GM10248 (cell line): ENCODE measurements around the gene RIPPLY1.
A peak's percentile ranks its signal among the peaks of the same experiment; 100 is the strongest.
"Not testable (repeated sequence)": the region's sequence is repeated elsewhere in the genome, so short reads cannot be mapped to it uniquely, and the experiment has no call there.

ENCODE experiments used
- CTCF ChIA-PET: fragments of 300-600 bp; sonication (Branson Sonifier 250); formaldehyde crosslinking; extraction: SDS; loops from one replicate; lab custom pipeline; 2021; ENCODE audit warnings: antibody characterized with exemption; lab: Yijun Ruan, JAX
- POLR2A ChIA-PET: fragments of 350-650 bp; sonication (Branson Sonifier 250); formaldehyde crosslinking; extraction: SDS; loops from one replicate; lab custom pipeline; 2020; ENCODE audit warnings: antibody characterized with exemption; lab: Yijun Ruan, JAX
- DNase-seq: peaks from one replicate; pipeline ENCODE4 v3.0.0; 2012; ENCODE audit errors: extremely low spot score
- CTCF ChIP-seq: IDR thresholded peaks from 2 replicates; pipeline ENCODE4 v1.5.1; 2012; ENCODE audit warnings: mild to moderate bottlenecking, low read depth; ENCODE audit errors: extremely low read depth, missing control alignments, control extremely low read depth

The RIPPLY1 gene

GRCh38 chrX:106875151-106875550 is 28.0 kb downstream of the RIPPLY1 start:
- CTCF ChIA-PET = interaction anchor here (0.7 to 2.6 kb wide), 3 partner anchors 8 to 1018 kb away, joined by 3 to 7 read pairs (median 3); no protein-coding TSS in a partner anchor
- POLR2A ChIA-PET = no interaction called here

GRCh38 chrX:106874075-106874474 is 29.1 kb downstream of the RIPPLY1 start:
- CTCF ChIA-PET = interaction anchor here (1.1 to 2.6 kb wide), 2 partner anchors 20 to 555 kb away, joined by 3 to 7 read pairs; no protein-coding TSS in a partner anchor
- peak; percentile 13 for DNase-seq
- TF ChIP-seq CTCF = peak; percentile 39
- POLR2A ChIA-PET = interaction anchor here (0.6 kb wide), 1 partner anchor 902 kb away, joined by 4 read pairs; no protein-coding TSS in a partner anchor

More at GRCh38 chrX:106875151-106875550, 28.0 kb downstream of the RIPPLY1 start:
- TF ChIP-seq CTCF = no peak
- DNase-seq = no peak

- POLR2A ChIA-PET, DNase-seq: not testable (repeated sequence)
- CTCF ChIA-PET = interaction anchor here (1.5 kb wide), 1 partner anchor 9 kb away, joined by 3 read pairs; no protein-coding TSS in a partner anchor
Observed at GRCh38 chrX:106872796-106873195, 30.3 kb downstream of the RIPPLY1 start.

- CTCF ChIA-PET = interaction anchor here (0.9 to 1.5 kb wide), 4 partner anchors 9 to 57 kb away, joined by 3 to 5 read pairs (median 4); no protein-coding TSS in a partner anchor
- TF ChIP-seq CTCF = no peak
- POLR2A ChIA-PET = no interaction called here
- no peak for DNase-seq
Observed at GRCh38 chrX:106863697-106864096, 39.4 kb downstream of the RIPPLY1 start.

GRCh38 chrX:106862972-106863688 is 40.0 kb downstream of the RIPPLY1 start:
- DNase-seq = peak; percentile 25
- ChIA-PET POLR2A (no interaction called here), CTCF (interaction anchor here (0.9 to 1.5 kb wide), 4 partner anchors 9 to 56 kb away, joined by 3 to 5 read pairs (median 4); no protein-coding TSS in a partner anchor)

More at GRCh38 chrX:106862972-106863688, 40.0 kb downstream of the RIPPLY1 start:
- peak; percentile 37 for TF ChIP-seq CTCF
